Panc1 (cell line): ENCODE results near the gene MAP2K5. TPM values are rescaled to one million over a fixed set of nuclear protein-coding genes. Genes with fewer than 3 reads are reported as not detected.

Experiments
- ATAC-seq: fragments of 200-7000 bp; cut with Tn5 transposase; 2 replicates; pipeline ENCODE4 v1.9.1; 2020; ENCODE audit warnings: mild to moderate bottlenecking, moderate library complexity
- BruUV-seq: library from RNA; stranded (reverse); fragments of 400-500 nt; replicated peaks from 2 replicates; lab custom pipeline; 2021; lab: Mats Ljungman, UMichigan
- CTCF ChIA-PET: fragments of 300-600 bp; sonication (Branson Sonifier 250); formaldehyde crosslinking; loops from one replicate; lab custom pipeline; 2022; ENCODE audit warnings: antibody characterized with exemption; lab: Charles Lee
- POLR2A ChIA-PET: fragments of 300-600 bp; sonication (Branson Sonifier 250); formaldehyde crosslinking; loops from one replicate; lab custom pipeline; 2022; ENCODE audit warnings: antibody characterized with exemption; lab: Charles Lee
- DNase-seq: peaks from one replicate; pipeline ENCODE4 v3.0.0-alpha.2; 2010; ENCODE audit warnings: low read depth, low spot score
- H3K27ac ChIP-seq: 2 replicates; pipeline ENCODE4 v1.5.1; 2011; ENCODE audit warnings: mild to moderate bottlenecking, low read length, inconsistent platforms
- H3K27me3 ChIP-seq: fragments of 200-500 bp; sonication (Bioruptor generic); 2 replicates; pipeline ENCODE4 v1.6.0; 2014; ENCODE audit warnings: low read length, inconsistent platforms; ENCODE audit not compliant: control insufficient read depth, insufficient read depth
- H3K36me3 ChIP-seq: fragments of 200-500 bp; sonication (Bioruptor generic); 2 replicates; pipeline ENCODE4 v1.5.1; 2014; ENCODE audit warnings: inconsistent platforms, mild to moderate bottlenecking, low read length, moderate library complexity; ENCODE audit not compliant: control insufficient read depth, insufficient read depth
- H3K4me1 ChIP-seq: 2 replicates; pipeline ENCODE4 v1.5.1; 2011; ENCODE audit warnings: inconsistent platforms, mild to moderate bottlenecking, low read length, moderate library complexity; ENCODE audit not compliant: control insufficient read depth, insufficient read depth
- H3K4me3 ChIP-seq, 2 experiments: 2 replicates each; pipeline ENCODE4 v1.5.1; 2011 to 2012; ENCODE audit warnings: low read depth in 2 of 2, low read length in 2 of 2, mild to moderate bottlenecking in 2 of 2, inconsistent platforms in 1 of 2, moderate library complexity in 1 of 2
- H3K9me3 ChIP-seq: fragments of 200-500 bp; sonication (Bioruptor generic); 2 replicates; pipeline ENCODE4 v1.5.1; 2014; ENCODE audit warnings: low read depth, mild to moderate bottlenecking, inconsistent platforms, low read length, moderate library complexity; ENCODE audit not compliant: control insufficient read depth, insufficient read depth
- POLR2AphosphoS5 ChIP-seq: IDR thresholded peaks from 2 replicates; pipeline ENCODE4 v1.6.1; 2012; ENCODE audit warnings: mild to moderate bottlenecking, low read depth, low read length, moderate library complexity
- SIN3A ChIP-seq: IDR thresholded peaks from 2 replicates; pipeline ENCODE4 v1.6.1; 2012; ENCODE audit warnings: low read depth, mild to moderate bottlenecking, low read length, moderate library complexity, borderline replicate concordance; ENCODE audit not compliant: insufficient read depth
- TCF7L2 ChIP-seq: IDR thresholded peaks from 2 replicates; pipeline ENCODE4 v1.6.1; 2011; ENCODE audit warnings: mild to moderate bottlenecking, low read depth, low read length, inconsistent platforms
- in situ Hi-C: cut with HindIII; loops from 2 replicates; pipeline ENCODE4 v1.10.0; 2016; ENCODE audit warnings: low sequenced_read_pairs, low pct_unique_long_range_greater_than_20kb
- intact Hi-C: fragments of 100-400 bp; cut with micrococcal nuclease; formaldehyde crosslinking; loops from one replicate; pipeline ENCODE4 v1.10.0; 2022; ENCODE audit not compliant: unreplicated experiment
- total RNA-seq: library from RNA; stranded (reverse); gene quantifications from one replicate; pipeline ENCODE4 v1.2.1, GENCODE V29; 2021; ENCODE audit not compliant: unreplicated experiment
- TF ChIP-seq, protein P1 (sequence below), 2 experiments: IDR thresholded peaks; 2 replicates each; pipeline ENCODE4 v1.6.1; 2011 to 2012; ENCODE audit warnings: low read depth in 2 of 2, control low read depth in 1 of 2, low read length in 1 of 2, mild to moderate bottlenecking in 1 of 2, moderate library complexity in 1 of 2; ENCODE audit not compliant: insufficient read depth in 1 of 2
- TF ChIP-seq, protein P2 (sequence below): fragments of 450-650 bp; IDR thresholded peaks from 2 replicates; pipeline ENCODE4 v1.5.1; 2017; ENCODE audit warnings: mild to moderate bottlenecking

The MAP2K5 gene
- total RNA-seq, 1 experiment from 2014 or later: 18.3 TPM

DNA sequence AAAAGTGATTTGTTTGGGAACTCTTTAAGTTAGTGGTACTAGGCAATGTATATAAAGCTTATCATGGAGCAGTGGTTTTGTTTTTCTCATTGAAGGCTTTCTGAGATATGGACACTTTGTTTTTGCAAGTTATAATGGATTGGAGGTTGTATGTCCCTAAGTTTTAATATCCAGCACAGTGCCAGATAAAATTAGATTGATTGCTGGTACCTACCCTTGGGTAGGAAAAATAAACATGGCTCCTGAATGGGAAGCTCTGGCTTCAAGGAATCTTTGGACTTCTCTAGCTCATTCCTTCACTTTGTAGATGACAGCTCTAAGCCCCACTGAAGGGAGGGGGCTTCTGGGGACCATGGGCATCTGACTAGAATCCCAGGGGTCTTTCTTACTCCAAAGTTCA is 201.1 kb downstream of the MAP2K5 start:
- POLR2A ChIA-PET: no interaction called here
- ATAC-seq (no peak), DNase-seq (no peak)
- CTCF ChIA-PET: no interaction called here
- Histone ChIP-seq H3K4me3 (no peak overlapping the region), H3K36me3 (no peaks in the 10 kb centered on the region), H3K9me3 (no peaks in the 10 kb centered on the region), H3K4me1 (no peaks in the 10 kb centered on the region), H3K27ac (no peak overlapping the region), H3K27me3 (no peaks in the 10 kb centered on the region)
- BruUV-seq: no TSS peak
- in situ Hi-C loops: no loop called here
- TF ChIP-seq, protein P1, sequence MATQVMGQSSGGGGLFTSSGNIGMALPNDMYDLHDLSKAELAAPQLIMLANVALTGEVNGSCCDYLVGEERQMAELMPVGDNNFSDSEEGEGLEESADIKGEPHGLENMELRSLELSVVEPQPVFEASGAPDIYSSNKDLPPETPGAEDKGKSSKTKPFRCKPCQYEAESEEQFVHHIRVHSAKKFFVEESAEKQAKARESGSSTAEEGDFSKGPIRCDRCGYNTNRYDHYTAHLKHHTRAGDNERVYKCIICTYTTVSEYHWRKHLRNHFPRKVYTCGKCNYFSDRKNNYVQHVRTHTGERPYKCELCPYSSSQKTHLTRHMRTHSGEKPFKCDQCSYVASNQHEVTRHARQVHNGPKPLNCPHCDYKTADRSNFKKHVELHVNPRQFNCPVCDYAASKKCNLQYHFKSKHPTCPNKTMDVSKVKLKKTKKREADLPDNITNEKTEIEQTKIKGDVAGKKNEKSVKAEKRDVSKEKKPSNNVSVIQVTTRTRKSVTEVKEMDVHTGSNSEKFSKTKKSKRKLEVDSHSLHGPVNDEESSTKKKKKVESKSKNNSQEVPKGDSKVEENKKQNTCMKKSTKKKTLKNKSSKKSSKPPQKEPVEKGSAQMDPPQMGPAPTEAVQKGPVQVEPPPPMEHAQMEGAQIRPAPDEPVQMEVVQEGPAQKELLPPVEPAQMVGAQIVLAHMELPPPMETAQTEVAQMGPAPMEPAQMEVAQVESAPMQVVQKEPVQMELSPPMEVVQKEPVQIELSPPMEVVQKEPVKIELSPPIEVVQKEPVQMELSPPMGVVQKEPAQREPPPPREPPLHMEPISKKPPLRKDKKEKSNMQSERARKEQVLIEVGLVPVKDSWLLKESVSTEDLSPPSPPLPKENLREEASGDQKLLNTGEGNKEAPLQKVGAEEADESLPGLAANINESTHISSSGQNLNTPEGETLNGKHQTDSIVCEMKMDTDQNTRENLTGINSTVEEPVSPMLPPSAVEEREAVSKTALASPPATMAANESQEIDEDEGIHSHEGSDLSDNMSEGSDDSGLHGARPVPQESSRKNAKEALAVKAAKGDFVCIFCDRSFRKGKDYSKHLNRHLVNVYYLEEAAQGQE (IDR thresholded peaks at IDR 0.05; ENCODE audit: insufficient read depth in 1 of 2, low read depth in 2 of 2, low read length in 1 of 2): no peak
- TF ChIP-seq TCF7L2 (no peak), SIN3A (no peak), POLR2AphosphoS5 (no peak)
- TF ChIP-seq, protein P2, sequence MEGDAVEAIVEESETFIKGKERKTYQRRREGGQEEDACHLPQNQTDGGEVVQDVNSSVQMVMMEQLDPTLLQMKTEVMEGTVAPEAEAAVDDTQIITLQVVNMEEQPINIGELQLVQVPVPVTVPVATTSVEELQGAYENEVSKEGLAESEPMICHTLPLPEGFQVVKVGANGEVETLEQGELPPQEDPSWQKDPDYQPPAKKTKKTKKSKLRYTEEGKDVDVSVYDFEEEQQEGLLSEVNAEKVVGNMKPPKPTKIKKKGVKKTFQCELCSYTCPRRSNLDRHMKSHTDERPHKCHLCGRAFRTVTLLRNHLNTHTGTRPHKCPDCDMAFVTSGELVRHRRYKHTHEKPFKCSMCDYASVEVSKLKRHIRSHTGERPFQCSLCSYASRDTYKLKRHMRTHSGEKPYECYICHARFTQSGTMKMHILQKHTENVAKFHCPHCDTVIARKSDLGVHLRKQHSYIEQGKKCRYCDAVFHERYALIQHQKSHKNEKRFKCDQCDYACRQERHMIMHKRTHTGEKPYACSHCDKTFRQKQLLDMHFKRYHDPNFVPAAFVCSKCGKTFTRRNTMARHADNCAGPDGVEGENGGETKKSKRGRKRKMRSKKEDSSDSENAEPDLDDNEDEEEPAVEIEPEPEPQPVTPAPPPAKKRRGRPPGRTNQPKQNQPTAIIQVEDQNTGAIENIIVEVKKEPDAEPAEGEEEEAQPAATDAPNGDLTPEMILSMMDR: no peak
- intact Hi-C loops: no loop called here

DNA sequence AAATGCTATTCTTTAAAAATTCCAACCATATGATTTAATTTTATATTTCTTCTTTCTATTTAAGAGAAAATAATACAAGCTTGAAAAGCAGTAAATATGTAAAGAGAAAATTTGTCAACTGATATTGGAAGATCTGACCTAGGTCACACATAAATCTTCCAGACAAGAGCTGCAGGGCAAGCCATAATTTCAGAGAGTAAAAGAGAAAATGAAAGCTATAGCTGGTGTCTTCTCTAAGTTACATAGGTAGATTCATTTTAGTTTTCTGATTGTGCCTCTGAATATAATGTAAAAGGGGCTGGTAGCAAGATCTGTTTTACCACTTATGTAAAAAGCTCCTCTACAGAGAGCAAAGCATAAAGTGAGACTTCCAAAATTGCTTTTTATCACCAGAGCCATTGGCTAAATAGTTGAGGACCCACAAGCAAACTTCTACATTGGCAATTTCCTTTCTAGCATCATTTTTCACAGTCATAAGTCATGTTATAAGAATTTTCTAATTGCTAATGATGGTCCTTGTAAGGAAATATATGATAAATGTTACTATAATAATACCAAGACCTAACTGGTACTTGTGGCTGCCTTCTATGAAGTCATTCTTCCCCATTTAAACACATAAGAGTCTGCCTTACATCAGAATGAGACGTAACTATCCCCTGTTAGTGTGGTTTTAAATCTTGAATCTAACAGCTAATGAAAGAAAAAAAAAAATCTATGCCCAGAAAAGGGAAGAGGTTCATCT is 202.0 kb downstream of the MAP2K5 start:
- ATAC-seq: no peak
- H3K36me3 ChIP-seq: no peaks in the 10 kb centered on the region
- BruUV-seq: no TSS peak
- no peak for DNase-seq
- ChIA-PET POLR2A (interaction anchor here (0.6 kb wide), 1 partner anchor 16 kb away, joined by 4 read pairs; no protein-coding TSS in a partner anchor), CTCF (no interaction called here)
- no peak overlapping the region for H3K27ac ChIP-seq
- no peaks in the 10 kb centered on the region for H3K9me3 ChIP-seq
- H3K4me1 ChIP-seq: no peaks in the 10 kb centered on the region
- intact Hi-C loops (no loop called here), in situ Hi-C loops (no loop called here)
- H3K4me3 ChIP-seq: no peak overlapping the region
- TF ChIP-seq TCF7L2 (no peak), SIN3A (no peak), POLR2AphosphoS5 (no peak)
- TF ChIP-seq, protein P1 (IDR thresholded peaks at IDR 0.05; ENCODE audit: insufficient read depth in 1 of 2, low read depth in 2 of 2, low read length in 1 of 2): no peak
- H3K27me3 ChIP-seq: no peaks in the 10 kb centered on the region
